ENCODE results near the gene PIWIL4. TPM values are rescaled to one million over a fixed set of nuclear protein-coding genes. Genes with fewer than 3 reads are reported as not detected.

The PIWIL4 gene
- total RNA-seq, 2 experiments from 2014 or later: 0.12 to 0.19 TPM

GRCh38 chr11:94576306-94576705 is 9.1 kb downstream of the PIWIL4 start:
- Mint-ChIP-seq H3K36me3 (ENCODE audit: low read depth) (no peaks in the 10 kb centered on the region), H3K27me3 (ENCODE audit: low read depth) (no peaks in the 10 kb centered on the region), H3K4me1 (ENCODE audit: low read depth) (no peaks in the 10 kb centered on the region), H3K27ac (no peak overlapping the region), H3K4me3 (no peak overlapping the region), H3K9me3 (no peaks in the 10 kb centered on the region)
- intact Hi-C loops (cut with micrococcal nuclease): no loop called here
- CTCF ChIA-PET: interaction anchor here (0.9 kb wide), 1 partner anchor 57 kb away, joined by 3 read pairs; no protein-coding TSS in a partner anchor
- no peak for DNase-seq

DNA sequence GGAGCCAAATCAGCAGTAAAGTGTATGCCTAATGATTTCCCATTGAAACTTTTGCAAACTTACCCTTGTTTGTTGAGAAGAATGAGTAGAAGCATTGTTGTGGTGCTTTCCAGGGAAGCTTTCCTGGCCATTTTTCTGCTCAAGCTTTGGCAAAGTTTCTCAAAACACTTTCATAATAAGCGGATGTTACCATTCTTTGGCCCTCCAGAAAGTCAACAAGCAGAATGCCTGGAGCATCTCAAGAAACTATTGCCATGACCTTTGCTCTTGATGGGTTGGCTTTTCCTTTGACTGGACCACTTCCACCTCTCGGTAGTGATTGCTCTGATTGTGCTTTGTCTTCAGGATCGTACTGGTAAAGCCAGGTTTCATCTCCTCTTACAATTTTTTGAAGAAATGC is 10.7 kb downstream of the PIWIL4 start:
- no peaks in the 10 kb centered on the region for H3K9me3 Mint-ChIP-seq
- no peaks in the 10 kb centered on the region for H3K27me3 Mint-ChIP-seq (ENCODE audit: low read depth)
- intact Hi-C loops (cut with micrococcal nuclease): no loop called here
- no peak for DNase-seq
- no peak overlapping the region for H3K27ac Mint-ChIP-seq
- H3K4me3 Mint-ChIP-seq: no peak overlapping the region
- CTCF ChIA-PET: no interaction called here
- peaks cover 3% of the 10 kb centered on the region for H3K4me1 Mint-ChIP-seq (ENCODE audit: low read depth)
- H3K36me3 Mint-ChIP-seq (ENCODE audit: low read depth): no peaks in the 10 kb centered on the region

DNA sequence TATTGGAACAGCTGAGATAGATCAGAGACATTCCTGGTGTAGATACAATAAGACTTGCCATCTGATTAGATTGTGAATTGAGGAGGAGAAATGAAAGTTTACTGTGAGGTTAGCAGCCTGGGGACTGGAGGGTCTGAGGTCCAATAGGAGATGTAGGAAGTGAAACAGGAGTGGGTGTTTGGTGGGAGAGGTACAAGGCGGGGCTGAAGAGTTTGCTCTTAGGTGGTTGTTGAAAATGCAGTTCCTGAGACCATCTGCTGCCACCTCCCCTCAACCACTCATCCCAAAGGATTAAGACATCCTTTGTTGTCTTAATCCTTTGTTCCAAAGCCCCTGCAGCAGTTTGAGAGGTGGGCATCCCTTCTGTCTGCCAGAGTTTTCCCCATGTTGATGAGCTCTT is 14.8 kb downstream of the PIWIL4 start:
- Mint-ChIP-seq H3K27me3 (ENCODE audit: low read depth) (no peaks in the 10 kb centered on the region), H3K27ac (no peak overlapping the region), H3K36me3 (ENCODE audit: low read depth) (no peaks in the 10 kb centered on the region), H3K4me3 (no peak overlapping the region), H3K4me1 (ENCODE audit: low read depth) (peaks cover 14% of the 10 kb centered on the region), H3K9me3 (no peaks in the 10 kb centered on the region)
- DNase-seq: no peak
- CTCF ChIA-PET: interaction anchor here (1.5 kb wide), 1 partner anchor 15 kb away, joined by 5 read pairs; no protein-coding TSS in a partner anchor
- intact Hi-C loops (cut with micrococcal nuclease): no loop called here

- intact Hi-C loops (cut with micrococcal nuclease): loop anchor here (1.0 kb wide), 1 partner anchor 40 kb away; the partner anchor contains the start of gene FUT4
- DNase-seq: no peak
- CTCF ChIA-PET: interaction anchor here (1.4 kb wide), 1 partner anchor 67 kb away, joined by 4 read pairs; no protein-coding TSS in a partner anchor
- Mint-ChIP-seq H3K4me1 (ENCODE audit: low read depth) (peaks cover 14% of the 10 kb centered on the region), H3K27ac (no peak overlapping the region), H3K27me3 (ENCODE audit: low read depth) (no peaks in the 10 kb centered on the region), H3K4me3 (no peak overlapping the region), H3K9me3 (no peaks in the 10 kb centered on the region), H3K36me3 (ENCODE audit: low read depth) (no peaks in the 10 kb centered on the region)
These were observed 16.2 kb downstream of the PIWIL4 start for GRCh38 chr11:94583213-94583865.

DNA sequence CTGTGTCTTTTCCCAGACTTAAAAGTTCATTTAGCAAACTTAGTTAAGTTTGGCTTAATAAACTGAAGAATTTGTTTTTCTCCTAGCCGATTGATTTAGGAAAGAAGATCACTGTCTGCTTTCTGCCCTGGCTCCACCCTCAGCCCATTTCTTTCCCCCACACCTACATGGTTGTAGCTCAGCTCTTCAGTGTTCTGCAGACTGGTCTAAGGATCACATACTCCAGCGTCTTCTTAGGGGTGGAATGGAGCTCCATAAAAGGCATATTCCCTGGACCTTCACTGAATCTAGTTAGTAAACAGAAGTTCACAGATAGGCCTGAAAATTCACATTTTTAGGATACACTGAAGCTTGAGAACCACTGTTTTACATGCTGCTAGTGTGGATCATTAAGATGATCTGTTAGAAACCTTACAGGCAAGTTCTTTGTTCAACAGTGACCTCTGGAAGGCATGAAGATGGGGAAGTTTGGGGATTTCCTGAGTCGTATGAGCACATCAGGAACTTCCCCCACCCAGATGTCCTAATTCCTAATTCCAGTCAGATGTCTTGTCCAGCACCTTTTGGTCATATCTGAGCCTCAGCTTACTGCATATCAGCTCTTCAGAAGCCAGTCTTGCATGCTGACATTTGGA is 16.8 kb downstream of the PIWIL4 start:
- H3K36me3 Mint-ChIP-seq (ENCODE audit: low read depth): no peaks in the 10 kb centered on the region
- CTCF ChIA-PET: interaction anchor here (0.7 to 1.4 kb wide), 2 partner anchors 60 to 67 kb away, joined by 4 read pairs; no protein-coding TSS in a partner anchor
- H3K9me3 Mint-ChIP-seq: no peaks in the 10 kb centered on the region
- H3K27ac Mint-ChIP-seq: no peak overlapping the region
- H3K4me1 Mint-ChIP-seq (ENCODE audit: low read depth): peaks cover 14% of the 10 kb centered on the region
- intact Hi-C loops (cut with micrococcal nuclease): loop anchor here (1.0 kb wide), 1 partner anchor 41 kb away; the partner anchor contains the start of gene FUT4
- no peak overlapping the region for H3K4me3 Mint-ChIP-seq
- no peak for DNase-seq
- H3K27me3 Mint-ChIP-seq (ENCODE audit: low read depth): no peaks in the 10 kb centered on the region

DNA sequence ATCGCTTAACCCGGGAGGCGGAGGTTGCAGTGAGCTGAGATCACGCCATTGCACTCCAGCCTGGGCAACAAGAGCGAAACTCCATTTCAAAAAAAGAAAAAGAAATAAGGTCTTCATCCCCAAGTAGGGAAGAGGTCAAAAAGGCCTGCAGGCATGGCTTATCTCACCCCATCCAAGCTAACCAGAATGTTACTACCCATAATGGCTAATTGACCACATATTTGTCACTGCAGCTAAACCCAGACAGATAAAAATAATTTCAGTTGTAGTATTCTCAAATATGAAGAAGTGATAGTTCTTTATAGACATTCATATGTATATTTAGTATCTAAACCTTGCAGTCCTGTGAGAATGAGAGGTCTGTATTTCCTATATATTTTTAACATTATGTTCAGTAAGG is 17.8 kb downstream of the PIWIL4 start:
- Mint-ChIP-seq H3K4me1 (ENCODE audit: low read depth) (peaks cover 14% of the 10 kb centered on the region), H3K9me3 (no peaks in the 10 kb centered on the region), H3K4me3 (no peak overlapping the region), H3K27me3 (ENCODE audit: low read depth) (no peaks in the 10 kb centered on the region), H3K36me3 (ENCODE audit: low read depth) (no peaks in the 10 kb centered on the region), H3K27ac (no peak overlapping the region)
- CTCF ChIA-PET: no interaction called here
- intact Hi-C loops (cut with micrococcal nuclease): no loop called here
- no peak for DNase-seq

GRCh38 chr11:94585399-94585798 is 18.2 kb downstream of the PIWIL4 start:
- Mint-ChIP-seq H3K36me3 (ENCODE audit: low read depth) (no peaks in the 10 kb centered on the region), H3K9me3 (no peaks in the 10 kb centered on the region), H3K27me3 (ENCODE audit: low read depth) (no peaks in the 10 kb centered on the region), H3K4me3 (no peak overlapping the region), H3K4me1 (ENCODE audit: low read depth) (peaks cover 14% of the 10 kb centered on the region), H3K27ac (no peak overlapping the region)
- DNase-seq: no peak
- intact Hi-C loops (cut with micrococcal nuclease): no loop called here
- CTCF ChIA-PET: interaction anchor here (0.6 kb wide), 1 partner anchor 188 kb away, joined by 4 read pairs; no protein-coding TSS in a partner anchor

- no peaks in the 10 kb centered on the region for H3K36me3 Mint-ChIP-seq (ENCODE audit: low read depth)
- H3K27ac Mint-ChIP-seq: no peak overlapping the region
- intact Hi-C loops (cut with micrococcal nuclease): no loop called here
- H3K4me1 Mint-ChIP-seq (ENCODE audit: low read depth): peaks cover 14% of the 10 kb centered on the region
- H3K27me3 Mint-ChIP-seq (ENCODE audit: low read depth): no peaks in the 10 kb centered on the region
- CTCF ChIA-PET: interaction anchor here (1.2 kb wide), 1 partner anchor 16 kb away, joined by 4 read pairs; no protein-coding TSS in a partner anchor
- no peak overlapping the region for H3K4me3 Mint-ChIP-seq
- H3K9me3 Mint-ChIP-seq: no peaks in the 10 kb centered on the region
- no peak for DNase-seq
These were observed 19.4 kb downstream of the PIWIL4 start for GRCh38 chr11:94586546-94586945.

GRCh38 chr11:94586978-94587377 is 19.8 kb downstream of the PIWIL4 start:
- Mint-ChIP-seq H3K4me1 (ENCODE audit: low read depth) (peaks cover 10% of the 10 kb centered on the region), H3K27me3 (ENCODE audit: low read depth) (no peaks in the 10 kb centered on the region), H3K36me3 (ENCODE audit: low read depth) (no peaks in the 10 kb centered on the region), H3K4me3 (no peak overlapping the region), H3K9me3 (no peaks in the 10 kb centered on the region), H3K27ac (no peak overlapping the region)
- intact Hi-C loops (cut with micrococcal nuclease): no loop called here
- CTCF ChIA-PET: interaction anchor here (1.2 kb wide), 1 partner anchor 16 kb away, joined by 4 read pairs; no protein-coding TSS in a partner anchor
- DNase-seq: no peak

DNA sequence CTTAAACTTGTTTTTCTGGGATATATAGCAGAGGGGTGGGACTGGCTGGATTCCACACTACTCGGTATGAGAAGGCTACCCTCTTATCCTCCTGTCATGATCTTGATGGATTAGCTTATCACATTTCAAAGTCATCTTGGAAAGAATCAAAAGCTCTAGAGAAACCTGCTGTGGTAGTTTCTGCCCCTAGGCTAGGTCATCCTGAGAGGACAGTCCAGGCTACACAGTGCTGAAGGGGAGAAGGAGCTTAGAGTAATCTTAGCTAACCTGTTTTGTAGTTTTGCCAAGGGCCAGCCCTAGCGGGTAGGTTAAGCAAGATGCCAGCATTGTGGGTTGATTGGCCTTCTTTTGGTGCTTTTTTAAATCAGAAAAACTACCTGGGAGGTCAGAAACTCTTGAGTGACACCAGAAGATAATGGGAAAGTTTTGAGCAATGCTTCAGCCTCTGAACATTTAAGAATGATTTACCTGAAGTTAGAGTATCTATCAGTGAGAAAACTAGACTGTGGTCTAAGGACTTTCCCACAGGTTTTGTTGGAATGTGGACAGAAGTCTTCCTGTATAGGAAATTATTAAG is 21.3 kb downstream of the PIWIL4 start:
- no peaks in the 10 kb centered on the region for H3K27me3 Mint-ChIP-seq (ENCODE audit: low read depth)
- H3K4me3 Mint-ChIP-seq: no peak overlapping the region
- CTCF ChIA-PET: no interaction called here
- no peak overlapping the region for H3K27ac Mint-ChIP-seq
- no peaks in the 10 kb centered on the region for H3K36me3 Mint-ChIP-seq (ENCODE audit: low read depth)
- no peak for DNase-seq
- no peaks in the 10 kb centered on the region for H3K9me3 Mint-ChIP-seq
- peaks cover 5% of the 10 kb centered on the region for H3K4me1 Mint-ChIP-seq (ENCODE audit: low read depth)
- intact Hi-C loops (cut with micrococcal nuclease): no loop called here

GRCh38 chr11:94590352-94591041 is 23.3 kb downstream of the PIWIL4 start:
- intact Hi-C loops (cut with micrococcal nuclease): no loop called here
- CTCF ChIA-PET: no interaction called here
- H3K9me3 Mint-ChIP-seq: no peaks in the 10 kb centered on the region
- H3K27me3 Mint-ChIP-seq (ENCODE audit: low read depth): no peaks in the 10 kb centered on the region
- no peak overlapping the region for H3K4me3 Mint-ChIP-seq
- no peaks in the 10 kb centered on the region for H3K36me3 Mint-ChIP-seq (ENCODE audit: low read depth)
- H3K4me1 Mint-ChIP-seq (ENCODE audit: low read depth): no peaks in the 10 kb centered on the region
- no peak overlapping the region for H3K27ac Mint-ChIP-seq
- no peak for DNase-seq

DNA sequence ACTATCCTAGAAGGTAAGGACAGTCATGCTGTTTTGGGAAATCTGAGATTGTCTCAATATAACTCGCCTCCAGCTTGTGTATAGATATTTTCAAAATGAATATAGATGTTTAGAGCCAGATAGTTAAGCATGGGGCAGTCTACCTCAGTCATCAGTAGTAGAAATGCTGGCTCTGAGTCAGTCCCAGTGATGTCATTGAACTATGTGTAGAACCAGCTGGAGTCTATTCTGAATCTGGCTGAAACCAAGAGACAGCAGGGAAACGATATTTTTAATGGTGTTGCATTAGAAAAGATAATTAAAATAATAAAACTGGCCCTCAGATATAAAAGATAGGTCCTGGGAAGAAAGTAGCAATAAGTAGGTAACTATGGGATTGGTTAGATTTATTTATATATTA is 25.9 kb downstream of the PIWIL4 start:
- no peaks in the 10 kb centered on the region for H3K9me3 Mint-ChIP-seq
- H3K27me3 Mint-ChIP-seq (ENCODE audit: low read depth): no peaks in the 10 kb centered on the region
- intact Hi-C loops (cut with micrococcal nuclease): no loop called here
- DNase-seq: no peak
- no peaks in the 10 kb centered on the region for H3K36me3 Mint-ChIP-seq (ENCODE audit: low read depth)
- no peak overlapping the region for H3K27ac Mint-ChIP-seq
- CTCF ChIA-PET: interaction anchor here (0.6 kb wide), 1 partner anchor 282 kb away, joined by 8 read pairs; no protein-coding TSS in a partner anchor
- no peaks in the 10 kb centered on the region for H3K4me1 Mint-ChIP-seq (ENCODE audit: low read depth)
- H3K4me3 Mint-ChIP-seq: no peak overlapping the region

Measured in activated naive CD4-positive, alpha-beta T cell treated with anti-CD3 and anti-CD28 coated beads for 36 hours (primary cell).